HuH-7.5 (cell line): ENCODE measurements around the gene LYSMD2.
"Not testable (repeated sequence)": the region's sequence is repeated elsewhere in the genome, so short reads cannot be mapped to it uniquely, and the experiment has no call there.

Experiments used
- DNase-seq: peaks from one replicate; pipeline ENCODE4 v3.0.0; 2011; ENCODE audit warnings: low spot score

Gene LYSMD2

GRCh38 chr15:51737522-51738305, at the start of gene LYSMD2:
TSS of gene LYSMD2 (minus strand) at chr15:51737655. CDS start at chr15:51737622, 33 bp downstream.
- peak; percentile 35 for DNase-seq

- not testable (repeated sequence) for DNase-seq
These were observed 49.7 kb upstream of the LYSMD2 start for GRCh38 chr15:51787130-51787529.

- no peak for DNase-seq
These were observed 46.5 kb upstream of the LYSMD2 start for GRCh38 chr15:51783967-51784366.

- DNase-seq: peak; percentile 24
These were observed 45.0 kb upstream of the LYSMD2 start for GRCh38 chr15:51782357-51782896.

- no peak for DNase-seq
These were observed 44.1 kb upstream of the LYSMD2 start for GRCh38 chr15:51781506-51781905.

- no peak for DNase-seq
These were observed 43.2 kb upstream of the LYSMD2 start for GRCh38 chr15:51780636-51781035.

GRCh38 chr15:51776952-51777569, 39.6 kb upstream of the LYSMD2 start:
- DNase-seq: peak; percentile 55

- peak; percentile 40 for DNase-seq
These were observed 38.7 kb upstream of the LYSMD2 start for GRCh38 chr15:51775967-51776816.

GRCh38 chr15:51774916-51775315, 37.5 kb upstream of the LYSMD2 start:
- no peak for DNase-seq

GRCh38 chr15:51771773-51772172, 34.3 kb upstream of the LYSMD2 start:
- no peak for DNase-seq

- no peak for DNase-seq
These were observed 33.4 kb upstream of the LYSMD2 start for GRCh38 chr15:51770902-51771301.

GRCh38 chr15:51768018-51768417, 30.6 kb upstream of the LYSMD2 start:
- DNase-seq: no peak

GRCh38 chr15:51766341-51766740, 28.9 kb upstream of the LYSMD2 start:
- no peak for DNase-seq

- no peak for DNase-seq
These were observed 28.3 kb upstream of the LYSMD2 start for GRCh38 chr15:51765751-51766150.

- no peak for DNase-seq
These were observed 23.4 kb upstream of the LYSMD2 start for GRCh38 chr15:51760805-51761204.

GRCh38 chr15:51759557-51760070, 22.2 kb upstream of the LYSMD2 start:
- no peak for DNase-seq

GRCh38 chr15:51758645-51759044, 21.2 kb upstream of the LYSMD2 start:
- DNase-seq: no peak

- DNase-seq: no peak
These were observed 20.0 kb upstream of the LYSMD2 start for GRCh38 chr15:51757450-51757849.

GRCh38 chr15:51756482-51756881, 19.0 kb upstream of the LYSMD2 start:
- no peak for DNase-seq

- no peak for DNase-seq
These were observed 18.3 kb upstream of the LYSMD2 start for GRCh38 chr15:51755790-51756189.

- DNase-seq: no peak
These were observed 16.8 kb upstream of the LYSMD2 start for GRCh38 chr15:51754267-51754666.

- no peak for DNase-seq
These were observed 15.4 kb upstream of the LYSMD2 start for GRCh38 chr15:51752888-51753287.
